ENCODE results near the gene IGDCC3.

- no peak for TF ChIP-seq CTCF (IDR thresholded peaks at IDR 0.05)
- TF ChIP-seq EZH2 (IDR thresholded peaks at IDR 0.05; ENCODE audit: borderline replicate concordance, insufficient read depth, low read depth, low read length, poor library complexity, severe bottlenecking): no peak
Measured at GRCh38 chr15:65290228-65290627, 87.6 kb downstream of the IGDCC3 start.
